Naive thymus-derived CD8-positive, alpha-beta T cell (primary cell): ENCODE measurements around the gene RNF146. TPM values are rescaled to one million over a fixed set of nuclear protein-coding genes. Genes with fewer than 3 reads are reported as not detected.
A peak's percentile ranks its signal among the peaks of the same experiment; 100 is the strongest.

Source experiments
- ATAC-seq, 2 donors: fragments of 150-1000 bp; cut with Tn5 transposase in 1 of 2; sonication (Bioruptor Pico), chemical (Tn5 transposase) in 1 of 2; 1 replicate in 1 of 2; 2 replicates in 1 of 2; pipeline ENCODE4 v1.10.0; 2021; ENCODE audit warnings: mild to moderate bottlenecking in 2 of 2, moderate library complexity in 2 of 2
- POLR2A ChIA-PET: fragments of 350-600 bp; sonication (Branson Sonifier 250); formaldehyde crosslinking; loops from one replicate; lab custom pipeline; 2021; ENCODE audit warnings: antibody characterized with exemption; lab: Charles Lee
- DNase-seq, 10 donors: peaks; one replicate each; pipeline versions ENCODE4 v3.0.0 to v3.0.0-alpha.2; 2020 to 2022
- H3K27ac Mint-ChIP-seq, 10 donors: one replicate each; pipeline ENCODE4 v1.8.0; 2020 to 2022; ENCODE audit warnings: mild to moderate bottlenecking in 10 of 10, mixed read lengths in 10 of 10, moderate library complexity in 4 of 10, inconsistent platforms in 1 of 10
- H3K27me3 Mint-ChIP-seq, 5 donors: one replicate each; pipeline ENCODE4 v1.8.0; 2021 to 2022; ENCODE audit warnings: mixed read lengths in 5 of 5
- H3K36me3 Mint-ChIP-seq, 3 donors: one replicate each; pipeline ENCODE4 v1.8.0; 2020 to 2022; ENCODE audit warnings: mixed read lengths in 3 of 3, mild to moderate bottlenecking in 2 of 3, inconsistent platforms in 1 of 3
- H3K4me1 Mint-ChIP-seq, 4 donors: one replicate each; pipeline ENCODE4 v1.8.0; 2021 to 2022; ENCODE audit warnings: mixed read lengths in 4 of 4
- H3K4me3 Mint-ChIP-seq, 10 donors: one replicate each; pipeline ENCODE4 v1.8.0; 2020 to 2022; ENCODE audit warnings: mild to moderate bottlenecking in 10 of 10, mixed read lengths in 10 of 10, moderate library complexity in 6 of 10, inconsistent platforms in 1 of 10
- H3K9me3 Mint-ChIP-seq, 9 donors: one replicate each; pipeline ENCODE4 v1.8.0; 2020 to 2022; ENCODE audit warnings: mixed read lengths in 9 of 9, mild to moderate bottlenecking in 3 of 9, inconsistent platforms in 1 of 9, moderate library complexity in 1 of 9
- polyA plus RNA-seq, 3 donors: library from polyadenylated mRNA; unstranded; fragments of 300-500 nt; fragmentation: Illumina TruSeq; gene quantifications; one replicate each; pipeline ENCODE4 v1.2.3, GENCODE V29; 2021
- total RNA-seq, 8 experiments: library from RNA in 2 of 8; stranded (reverse) in 2 of 8; gene quantifications; one replicate each; pipeline ENCODE4 v1.2.3 and lab custom pipeline; 2021 to 2026

Gene RNF146
- total and polyA plus RNA-seq, 5 experiments from 2014 or later: 8.6 to 38.5 (median 11.6) TPM

DNA sequence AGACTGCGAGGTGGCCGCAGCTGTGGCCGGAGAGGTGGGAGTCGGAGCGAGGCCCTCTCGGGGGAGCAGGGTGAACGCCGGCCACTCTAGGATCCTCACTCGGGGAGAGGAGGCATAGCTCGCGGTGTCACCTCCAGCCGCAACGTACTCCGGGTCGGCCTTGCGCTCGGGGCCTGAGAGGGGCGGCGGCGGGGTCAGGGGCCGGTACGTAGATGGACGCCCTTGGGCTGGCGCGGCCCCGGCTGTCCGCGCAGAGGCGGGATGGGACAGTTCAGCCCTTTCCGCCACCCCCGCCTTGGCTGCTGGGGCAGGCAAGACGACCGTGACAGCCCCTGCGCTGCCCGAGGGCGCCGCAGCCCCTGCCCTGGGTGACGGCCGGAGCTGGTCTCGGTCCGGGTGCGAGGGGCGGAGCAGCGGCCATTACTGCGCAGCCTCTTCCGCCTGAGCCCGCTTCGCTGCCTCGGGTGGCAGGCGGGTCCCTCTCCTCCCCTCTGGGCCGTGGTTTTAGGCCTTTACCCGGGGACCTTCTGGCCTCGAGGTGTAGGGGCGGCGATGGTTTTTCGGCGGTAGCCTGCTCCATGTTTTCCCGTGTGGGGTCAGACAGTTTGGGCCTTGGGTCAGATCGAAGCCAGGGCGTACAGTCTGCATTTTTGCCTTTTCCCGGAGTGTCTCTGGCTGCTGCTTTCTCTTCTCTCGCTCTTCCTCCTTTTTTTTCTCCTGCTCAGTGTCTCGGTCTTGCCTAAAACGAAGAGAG lies 405 bp downstream of the RNF146 start:
- Mint-ChIP-seq H3K4me3 (peak overlapping the region; percentile 94 to 100 (median 99)), H3K9me3 (no peaks in the 10 kb centered on the region), H3K36me3 (peaks cover 0 to 8% (median 2%) of the 10 kb centered on the region in 3 donors), H3K27ac (peak overlapping the region; percentile 94 to 100 (median 98)), H3K27me3 (peaks cover 0 to 2% (median 0%) of the 10 kb centered on the region in 5 donors), H3K4me1 (peaks cover 20 to 51% (median 42%) of the 10 kb centered on the region in 4 donors)
- peak; percentile 61 to 66 for ATAC-seq
- DNase-seq: peak; percentile 20 to 75 (median 45)
- POLR2A ChIA-PET: interaction anchor here (0.6 to 2.7 kb wide), 8 partner anchors 9 to 1485 kb away, joined by 3 to 13 read pairs (median 4); partner anchors contain the start of genes ECHDC1, NCOA7 and TRMT11

DNA sequence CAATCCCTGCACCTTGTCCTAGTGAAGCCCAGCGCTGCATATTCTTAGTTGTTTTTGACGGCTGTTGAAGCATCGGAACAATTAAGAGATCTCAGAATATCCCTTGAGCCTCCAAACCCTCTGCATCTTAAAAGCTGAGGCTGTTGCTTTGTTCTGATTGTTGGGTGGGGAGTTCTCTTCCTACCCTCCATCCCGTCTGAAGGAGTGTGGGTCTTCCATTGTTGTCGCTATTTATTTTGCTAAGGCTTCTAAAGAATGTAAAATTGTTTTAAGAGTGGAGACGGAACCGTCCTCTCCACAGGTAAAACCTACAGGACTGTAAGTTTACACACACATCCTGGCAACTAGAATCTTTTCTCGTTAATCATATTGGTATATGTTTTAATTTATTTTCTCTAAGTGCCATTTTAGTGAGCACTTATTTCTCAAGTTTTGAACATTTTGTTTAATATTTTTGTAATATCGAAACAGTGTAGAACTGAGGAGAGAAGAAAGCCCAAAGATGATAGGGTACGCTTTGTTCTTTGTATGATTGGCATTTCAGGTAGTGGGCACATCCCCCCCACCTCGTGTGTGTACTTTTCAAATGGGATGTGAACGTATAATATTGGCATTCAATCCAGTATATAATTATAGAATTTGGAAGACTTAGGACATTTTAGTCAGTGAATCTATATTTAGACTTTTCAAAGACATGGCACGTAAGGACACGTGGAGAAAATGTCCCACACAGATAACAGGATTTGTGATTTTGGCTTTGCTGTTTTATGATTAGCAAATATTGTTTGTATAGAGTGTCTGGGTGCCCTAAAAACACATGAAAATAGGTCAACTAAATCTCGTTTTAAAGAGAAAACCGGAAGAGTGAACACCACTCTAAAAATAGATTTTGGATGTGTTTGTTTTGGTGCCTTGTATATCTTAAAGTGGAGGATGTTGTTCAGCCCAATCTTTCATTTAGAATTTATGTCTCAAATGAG lies 1.3 kb downstream of the RNF146 start:
- Mint-ChIP-seq H3K27ac (peak overlapping the region; percentile 94 to 98 (median 96)), H3K4me3 (peak overlapping the region; percentile 94 to 100 (median 99)), H3K36me3 (peaks cover 0 to 8% (median 2%) of the 10 kb centered on the region in 3 donors), H3K9me3 (no peaks in the 10 kb centered on the region), H3K4me1 (peaks cover 22 to 54% (median 49%) of the 10 kb centered on the region in 4 donors), H3K27me3 (peaks cover 0 to 2% (median 0%) of the 10 kb centered on the region in 5 donors)
- ATAC-seq: peak; percentile 7 to 13
- DNase-seq: peak in 1 of 10 donors; percentile 7
- POLR2A ChIA-PET: interaction anchor here (1.0 to 2.7 kb wide), 4 partner anchors 8 to 1477 kb away, joined by 4 to 13 read pairs (median 6); partner anchors contain the start of genes ECHDC1, NCOA7 and TRMT11

DNA sequence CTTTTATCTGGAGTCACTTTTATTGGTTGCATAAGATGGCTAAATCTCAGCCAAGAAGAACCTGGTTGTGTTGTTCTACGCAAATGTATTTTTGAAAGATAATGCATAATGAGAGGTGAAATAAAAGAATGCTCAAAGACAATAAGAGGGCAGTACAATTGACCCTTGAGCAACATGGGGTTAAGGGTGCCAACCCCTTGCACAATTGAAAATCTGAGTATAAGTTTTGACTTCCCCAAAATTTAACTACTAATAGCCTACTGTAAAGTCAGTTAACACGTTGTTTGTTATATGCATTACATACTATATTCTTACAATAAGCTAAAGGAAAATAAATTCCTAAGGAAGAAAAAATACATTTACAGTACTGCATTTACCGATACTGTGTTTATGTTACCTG lies 5.9 kb downstream of the RNF146 start:
- Mint-ChIP-seq H3K9me3 (no peaks in the 10 kb centered on the region), H3K4me3 (no peak overlapping the region), H3K27me3 (no peaks in the 10 kb centered on the region), H3K27ac (no peak overlapping the region), H3K4me1 (peaks cover 23 to 63% (median 47%) of the 10 kb centered on the region in 4 donors), H3K36me3 (peaks cover 0 to 1% (median 0%) of the 10 kb centered on the region in 3 donors)
- POLR2A ChIA-PET: no interaction called here
- DNase-seq: no peak
- no peak for ATAC-seq

DNA sequence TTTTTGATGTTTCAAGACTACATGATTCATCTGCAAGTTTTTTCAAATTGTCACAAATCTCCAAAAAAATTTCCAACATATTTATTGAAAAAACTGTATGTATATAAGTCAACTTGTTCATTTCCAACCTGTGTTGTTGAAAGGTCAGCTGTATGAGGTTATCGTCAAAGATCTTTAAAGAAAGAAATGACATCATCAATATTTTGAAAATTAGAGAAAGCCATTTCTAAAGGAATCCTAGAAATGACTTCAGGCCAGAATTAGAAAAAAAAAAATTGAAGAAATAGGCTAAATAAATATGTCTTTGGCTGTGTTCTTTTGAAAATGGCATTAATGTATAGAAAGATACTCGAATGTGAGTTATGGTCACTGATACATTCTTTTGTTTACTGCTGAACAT lies 6.8 kb downstream of the RNF146 start:
- POLR2A ChIA-PET: no interaction called here
- Mint-ChIP-seq H3K9me3 (no peaks in the 10 kb centered on the region), H3K4me1 (peaks cover 17 to 56% (median 40%) of the 10 kb centered on the region in 4 donors), H3K36me3 (no peaks in the 10 kb centered on the region), H3K27me3 (no peaks in the 10 kb centered on the region), H3K4me3 (no peak overlapping the region), H3K27ac (no peak overlapping the region)
- ATAC-seq: no peak
- no peak for DNase-seq

DNA sequence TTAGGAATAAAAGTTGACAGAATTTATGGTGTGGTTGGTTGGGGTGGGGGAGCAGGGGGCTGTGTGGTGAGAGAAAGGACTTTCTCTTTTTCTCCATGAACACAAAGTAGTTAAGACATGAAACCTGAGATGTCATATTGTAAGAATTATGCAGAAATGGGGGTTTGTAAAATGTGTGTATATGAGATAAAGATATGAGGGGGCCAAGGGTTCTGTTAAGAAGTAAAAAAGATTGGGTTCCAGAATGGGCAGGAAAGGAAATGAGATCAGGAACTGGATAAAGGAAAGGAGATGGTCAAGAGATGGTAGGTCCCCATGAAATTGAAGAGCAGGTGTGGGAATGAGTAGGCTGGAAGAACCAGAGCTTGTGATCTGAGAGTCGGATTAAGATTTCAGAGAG lies 9.7 kb downstream of the RNF146 start:
- ATAC-seq (no peak), DNase-seq (no peak)
- H3K4me3 Mint-ChIP-seq: no peak overlapping the region
- no peaks in the 10 kb centered on the region for H3K27me3 Mint-ChIP-seq
- peaks cover 0 to 8% (median 2%) of the 10 kb centered on the region in 3 donors for H3K36me3 Mint-ChIP-seq
- H3K9me3 Mint-ChIP-seq: no peaks in the 10 kb centered on the region
- POLR2A ChIA-PET: interaction anchor here (1.8 kb wide), 1 partner anchor 9 kb away, joined by 8 read pairs; the partner anchor contains the start of gene RNF146
- H3K4me1 Mint-ChIP-seq: peaks cover 22 to 39% (median 32%) of the 10 kb centered on the region in 4 donors
- no peak overlapping the region for H3K27ac Mint-ChIP-seq

DNA sequence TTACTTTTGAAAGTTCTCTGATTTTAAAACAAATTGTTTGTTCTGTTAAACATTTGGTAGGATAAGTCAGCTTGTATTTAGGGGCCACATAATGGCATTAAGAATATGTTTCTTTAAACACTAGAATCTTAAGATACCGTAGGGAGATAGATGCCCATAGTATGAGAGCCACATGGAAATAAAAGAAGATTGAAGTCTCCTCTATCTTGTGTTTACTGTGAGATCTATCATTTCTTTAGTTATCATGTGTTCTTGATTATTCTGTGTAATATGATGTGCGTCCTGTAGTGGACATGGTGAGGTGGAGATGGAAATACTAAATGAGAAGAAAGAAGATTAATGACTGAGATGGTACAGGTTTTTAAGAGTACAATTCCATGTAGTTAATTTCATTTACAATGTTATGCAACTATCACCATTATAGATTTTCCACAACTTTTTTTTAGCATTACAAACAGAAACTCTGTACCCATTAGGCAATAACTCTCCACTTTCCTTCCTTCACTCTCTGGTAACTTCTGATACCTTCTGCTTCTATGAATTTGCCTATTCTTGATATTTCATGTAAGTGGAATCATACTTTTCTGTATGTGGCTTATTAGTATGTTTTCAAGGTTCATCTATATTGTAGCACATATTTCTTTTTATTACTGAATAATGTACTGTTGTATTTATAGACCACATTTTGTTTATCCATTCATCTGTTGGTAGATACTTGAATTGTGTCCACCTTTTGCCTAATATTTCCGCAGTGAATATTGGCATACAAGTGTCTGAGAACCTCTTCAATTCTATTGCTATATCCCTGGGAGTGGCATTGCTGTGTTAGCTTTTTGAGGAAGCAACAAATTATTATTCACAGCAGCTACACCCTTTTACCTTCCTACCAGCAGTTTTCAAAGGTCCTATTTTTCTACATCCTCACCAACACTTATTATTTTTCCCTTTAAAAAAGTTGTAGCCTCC lies 11.5 kb downstream of the RNF146 start:
- DNase-seq (no peak), ATAC-seq (no peak)
- Mint-ChIP-seq H3K9me3 (no peaks in the 10 kb centered on the region), H3K4me1 (peaks cover 22 to 26% (median 24%) of the 10 kb centered on the region in 4 donors), H3K4me3 (no peak overlapping the region), H3K36me3 (peaks cover 0 to 27% (median 15%) of the 10 kb centered on the region in 3 donors), H3K27ac (no peak overlapping the region), H3K27me3 (no peaks in the 10 kb centered on the region)
- POLR2A ChIA-PET: no interaction called here

DNA sequence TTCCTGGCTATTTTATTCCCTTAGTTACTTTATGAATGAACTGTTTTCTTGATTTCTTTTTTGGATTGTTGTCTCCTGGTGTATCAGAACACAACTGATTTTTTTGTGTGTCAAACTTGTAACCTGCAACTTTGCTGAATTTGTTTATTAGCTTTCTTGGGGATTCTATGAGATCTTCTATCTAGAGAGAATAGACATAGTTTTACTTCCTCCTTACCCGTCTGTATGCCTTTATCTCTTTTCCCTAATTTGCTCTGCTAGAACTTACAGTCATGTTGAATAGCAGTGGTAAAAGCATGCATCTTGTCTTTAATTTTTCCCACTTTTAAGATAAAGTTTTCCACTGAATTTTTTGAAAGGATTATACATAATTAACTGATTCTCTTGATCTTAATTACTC lies 13.2 kb downstream of the RNF146 start:
- DNase-seq: no peak
- Mint-ChIP-seq H3K27ac (peak overlapping the region in 6 of 10 donors; percentile 8 to 78 (median 15)), H3K27me3 (no peaks in the 10 kb centered on the region), H3K36me3 (peaks cover 0 to 40% (median 21%) of the 10 kb centered on the region in 3 donors), H3K4me3 (no peak overlapping the region), H3K4me1 (peaks cover 8 to 19% (median 13%) of the 10 kb centered on the region in 4 donors), H3K9me3 (no peaks in the 10 kb centered on the region)
- POLR2A ChIA-PET: no interaction called here
- no peak for ATAC-seq

DNA sequence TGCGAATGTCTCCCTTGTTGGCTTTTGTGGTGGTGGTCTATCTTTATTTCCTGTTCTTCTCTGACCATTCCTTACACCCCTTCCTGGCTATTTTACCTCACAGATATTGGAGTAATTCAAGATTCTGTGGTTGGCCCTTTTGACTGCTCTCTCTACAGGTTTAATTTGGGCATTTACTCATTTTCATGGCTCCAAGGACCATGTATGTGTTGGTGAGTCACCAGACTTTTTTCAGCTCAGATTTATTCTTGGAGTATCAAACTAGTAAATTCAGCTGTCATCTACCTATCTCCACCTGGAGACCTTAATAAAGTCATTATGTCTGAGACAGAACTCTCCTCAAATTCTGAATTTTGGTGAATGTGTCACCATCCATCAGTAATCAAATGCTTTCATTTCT lies 15.5 kb downstream of the RNF146 start:
- DNase-seq: no peak
- Mint-ChIP-seq H3K27me3 (no peaks in the 10 kb centered on the region), H3K4me3 (no peak overlapping the region), H3K27ac (peak overlapping the region in 2 of 10 donors; percentile 6 to 84), H3K4me1 (peaks cover 11 to 23% (median 17%) of the 10 kb centered on the region in 4 donors), H3K9me3 (no peaks in the 10 kb centered on the region), H3K36me3 (peaks cover 7 to 61% (median 36%) of the 10 kb centered on the region in 3 donors)
- POLR2A ChIA-PET: no interaction called here
- ATAC-seq: no peak

DNA sequence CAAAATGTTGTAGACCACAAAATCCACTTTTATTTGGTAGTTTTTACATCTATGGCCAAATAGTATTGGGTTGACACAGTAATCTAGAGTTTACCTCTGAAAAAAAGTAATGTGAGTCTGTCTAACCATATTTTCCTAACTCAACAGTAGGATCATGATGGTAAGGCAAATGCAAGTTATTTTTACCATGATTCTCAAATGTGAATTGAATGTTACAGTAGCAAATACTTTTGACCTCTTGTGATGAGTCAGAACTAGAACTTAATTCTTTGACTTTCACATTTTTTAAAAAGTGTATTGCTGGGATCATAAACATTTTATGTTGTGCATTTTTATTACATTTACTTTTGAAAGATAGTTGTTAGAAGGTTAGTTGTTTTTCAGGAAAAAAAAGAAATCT lies 22.0 kb downstream of the RNF146 start:
- peak overlapping the region in 1 of 10 donors; percentile 84 for H3K27ac Mint-ChIP-seq
- ATAC-seq: no peak
- peaks cover 15 to 33% (median 29%) of the 10 kb centered on the region in 4 donors for H3K4me1 Mint-ChIP-seq
- no peaks in the 10 kb centered on the region for H3K9me3 Mint-ChIP-seq
- DNase-seq: no peak
- H3K4me3 Mint-ChIP-seq: no peak overlapping the region
- H3K27me3 Mint-ChIP-seq: no peaks in the 10 kb centered on the region
- peaks cover 8 to 60% (median 30%) of the 10 kb centered on the region in 3 donors for H3K36me3 Mint-ChIP-seq
- POLR2A ChIA-PET: no interaction called here

DNA sequence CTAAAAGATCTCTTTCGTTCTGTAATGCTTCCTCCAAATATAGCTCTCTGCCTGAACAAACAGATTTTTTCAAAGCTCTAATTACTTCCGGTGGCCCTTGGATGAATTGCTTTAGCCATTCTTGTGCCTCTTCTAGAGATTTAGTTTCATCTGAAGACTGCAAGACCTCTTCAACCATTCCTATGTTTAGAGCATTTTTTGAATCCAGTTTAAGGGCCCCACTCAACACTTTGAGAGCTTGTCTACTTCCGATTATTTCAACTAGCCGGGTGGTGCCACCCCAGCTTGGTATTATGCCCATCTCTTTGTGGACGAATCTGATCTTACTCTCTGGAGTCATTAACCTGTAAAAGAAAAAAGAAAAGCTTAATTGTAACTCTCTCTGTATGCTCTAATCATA lies 23.3 kb downstream of the RNF146 start:
- Mint-ChIP-seq H3K4me3 (no peak overlapping the region), H3K4me1 (peaks cover 19 to 40% (median 34%) of the 10 kb centered on the region in 4 donors), H3K9me3 (no peaks in the 10 kb centered on the region), H3K27ac (peak overlapping the region in 8 of 10 donors; percentile 17 to 89 (median 70)), H3K27me3 (no peaks in the 10 kb centered on the region), H3K36me3 (peaks cover 8 to 61% (median 27%) of the 10 kb centered on the region in 3 donors)
- DNase-seq (no peak), ATAC-seq (no peak)
- POLR2A ChIA-PET: no interaction called here

DNA sequence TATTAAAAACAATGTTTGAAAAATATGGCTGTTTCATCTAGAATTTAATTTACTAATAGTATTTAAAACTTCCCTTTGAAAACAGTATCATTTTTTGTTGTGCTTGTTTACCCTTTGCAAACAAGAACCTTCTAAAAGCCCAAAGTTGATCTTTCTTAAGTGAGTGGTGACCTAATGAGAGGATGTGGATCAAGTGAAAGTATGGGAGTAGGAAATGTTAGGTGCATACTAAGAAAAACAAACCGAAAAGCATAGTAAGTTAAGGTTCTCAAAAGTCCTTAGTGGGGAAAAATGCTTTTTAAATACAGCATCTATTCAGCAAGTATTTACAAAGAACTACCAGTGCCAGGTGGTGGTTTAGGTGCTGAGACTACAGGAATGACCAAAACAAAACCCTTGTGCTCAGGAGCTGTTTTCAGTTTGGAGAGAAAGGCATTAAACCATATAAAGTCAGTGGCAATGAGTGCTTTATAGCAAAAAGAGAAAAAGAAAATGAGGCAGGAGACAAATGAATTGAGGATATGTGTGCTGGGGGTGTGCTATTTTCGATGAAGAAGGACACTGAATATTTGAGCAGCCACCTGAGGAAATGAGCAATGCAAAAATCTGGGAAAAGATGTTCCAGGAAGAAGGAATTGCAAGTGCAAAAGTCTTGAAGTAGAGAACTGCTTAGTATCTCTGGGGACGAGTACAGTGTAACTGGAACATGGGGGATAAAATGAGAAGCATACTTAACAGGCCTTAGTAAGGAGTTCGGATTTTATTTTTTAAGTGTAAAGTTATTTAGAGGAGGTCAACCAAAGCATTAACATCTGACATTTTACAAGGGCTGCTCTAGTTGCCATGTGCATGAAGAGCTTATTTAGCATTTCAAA lies 24.0 kb downstream of the RNF146 start:
- peak overlapping the region; percentile 13 to 84 (median 58) for H3K27ac Mint-ChIP-seq
- no peaks in the 10 kb centered on the region for H3K27me3 Mint-ChIP-seq
- DNase-seq (no peak), ATAC-seq (no peak)
- H3K9me3 Mint-ChIP-seq: no peaks in the 10 kb centered on the region
- peaks cover 8 to 60% (median 25%) of the 10 kb centered on the region in 3 donors for H3K36me3 Mint-ChIP-seq
- peak overlapping the region in 1 of 10 donors; percentile 28 for H3K4me3 Mint-ChIP-seq
- peaks cover 18 to 39% (median 34%) of the 10 kb centered on the region in 4 donors for H3K4me1 Mint-ChIP-seq
- POLR2A ChIA-PET: no interaction called here
